GM18867 (cell line): ENCODE data around the gene TEAD1.

Experiments
- ATAC-seq: cut with Tn5 transposase; IDR thresholded peaks from one replicate; pipeline ENCODE4 v1.9.1; 2021; ENCODE audit warnings: mild to moderate bottlenecking, moderate library complexity; ENCODE audit not compliant: unreplicated experiment

TEAD1 gene

DNA sequence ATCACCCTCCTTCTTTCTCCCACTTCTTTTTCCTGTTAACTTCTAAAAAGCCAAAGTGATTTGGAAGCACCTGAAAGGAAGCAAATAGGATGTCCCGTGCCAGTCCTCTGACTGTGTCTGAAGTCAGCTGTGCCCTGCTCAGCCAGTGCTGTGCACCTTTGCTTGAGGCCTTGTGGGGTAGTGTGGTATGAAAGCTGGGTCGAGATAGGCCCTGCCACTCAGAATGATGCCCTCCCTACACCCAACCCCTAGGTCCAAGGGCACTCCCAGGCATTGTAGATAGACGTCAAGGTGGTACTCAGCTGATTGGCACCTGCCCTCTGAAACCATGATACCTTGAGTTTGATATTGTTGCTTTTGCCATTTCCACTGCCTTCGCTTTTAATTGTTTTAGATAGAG lies 251.3 kb downstream of the TEAD1 start:
- no peak for ATAC-seq

DNA sequence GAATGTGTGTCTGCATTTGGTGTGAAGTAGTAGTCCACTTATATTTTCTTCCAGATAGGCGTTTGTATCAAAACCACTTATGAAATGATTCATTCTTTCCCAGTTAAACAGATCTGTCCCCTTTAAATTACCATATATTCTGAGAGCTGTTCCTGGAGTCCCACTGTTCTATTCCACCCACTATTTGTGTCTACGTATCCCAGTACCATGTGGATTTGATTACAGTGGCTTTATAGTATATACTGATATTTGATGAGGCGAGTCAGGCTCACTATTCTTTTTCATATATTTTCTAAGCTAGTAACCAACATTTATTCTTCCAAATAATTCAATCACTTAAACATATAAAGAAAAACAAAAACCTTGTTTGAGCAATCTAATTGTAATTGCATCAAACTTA lies 253.0 kb downstream of the TEAD1 start:
- ATAC-seq, result no peak

DNA sequence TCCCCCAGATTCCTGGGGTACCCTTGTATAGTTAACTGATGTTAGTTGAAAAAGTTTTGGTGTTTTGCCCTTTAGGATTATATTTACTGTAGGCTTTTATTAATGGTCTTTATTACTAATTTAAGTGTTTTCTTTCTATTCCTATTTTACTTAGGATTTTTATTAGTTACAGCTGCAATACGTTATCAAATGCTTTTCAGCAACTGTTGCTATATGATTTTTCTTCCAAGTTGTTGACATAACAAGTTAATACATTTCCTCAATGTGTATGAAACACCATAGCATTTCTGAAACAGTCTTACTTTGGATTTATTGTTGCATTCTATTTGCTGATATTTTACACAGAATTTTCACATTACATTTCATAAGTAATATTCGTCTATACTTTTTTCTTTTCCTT lies 253.7 kb downstream of the TEAD1 start:
- ATAC-seq, result no peak

DNA sequence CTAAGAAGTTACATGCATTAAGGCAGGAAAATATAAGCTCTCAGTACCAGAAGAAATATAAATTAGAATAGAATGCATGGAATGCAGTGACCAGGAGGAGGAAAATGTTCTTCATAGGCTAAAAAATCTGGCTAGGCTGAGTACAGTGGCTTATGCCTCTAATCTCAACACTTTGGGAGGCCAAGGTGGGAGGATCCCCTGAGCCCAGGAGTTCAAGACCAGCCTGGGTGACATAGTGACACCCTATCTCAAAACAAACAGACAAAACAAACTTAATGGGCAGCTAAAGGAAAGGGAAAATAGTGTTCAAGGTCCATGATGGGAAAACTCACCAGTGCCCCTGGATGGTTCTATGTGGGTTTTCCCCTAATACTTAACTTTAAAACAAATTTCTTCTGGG lies 256.6 kb downstream of the TEAD1 start:
- no peak for ATAC-seq

DNA sequence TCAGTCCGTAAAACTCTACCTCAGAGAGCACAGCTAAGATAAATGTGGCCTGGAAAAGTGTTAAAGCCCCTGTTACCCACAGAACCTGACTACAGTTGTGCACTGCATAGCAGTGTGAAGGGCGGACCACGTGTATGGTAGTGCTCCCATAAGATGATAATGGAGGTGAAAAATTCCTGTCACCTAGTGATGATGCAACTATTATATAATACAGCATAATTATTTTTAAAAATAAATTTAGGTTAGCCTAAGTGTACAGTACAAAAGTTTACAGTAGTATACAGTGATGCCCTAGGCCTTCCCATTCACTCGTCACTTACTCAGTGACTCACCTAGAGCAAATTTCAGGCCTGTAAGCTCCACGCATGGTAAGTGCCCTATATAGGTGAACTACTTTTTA lies 258.3 kb downstream of the TEAD1 start:
- no peak for ATAC-seq

DNA sequence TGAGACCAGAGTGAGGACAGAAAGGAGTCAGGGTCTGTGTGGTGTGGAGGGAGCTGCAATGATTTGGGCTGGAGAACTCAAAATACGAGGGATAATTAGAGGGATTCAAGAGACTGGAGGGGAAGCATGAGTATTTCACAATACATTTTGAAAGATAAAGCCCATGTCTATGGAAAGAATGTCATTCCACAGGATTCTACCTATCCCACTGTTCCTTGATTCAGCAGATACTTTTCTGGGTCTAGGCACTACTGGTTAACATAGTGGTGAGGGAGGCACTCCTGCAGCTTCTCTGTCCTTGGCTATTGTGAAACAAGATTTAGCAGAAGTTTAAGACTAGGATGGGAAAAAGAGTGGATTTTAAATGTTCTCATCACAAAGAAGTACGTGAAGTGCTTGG lies 262.0 kb downstream of the TEAD1 start:
- ATAC-seq, result no peak

DNA sequence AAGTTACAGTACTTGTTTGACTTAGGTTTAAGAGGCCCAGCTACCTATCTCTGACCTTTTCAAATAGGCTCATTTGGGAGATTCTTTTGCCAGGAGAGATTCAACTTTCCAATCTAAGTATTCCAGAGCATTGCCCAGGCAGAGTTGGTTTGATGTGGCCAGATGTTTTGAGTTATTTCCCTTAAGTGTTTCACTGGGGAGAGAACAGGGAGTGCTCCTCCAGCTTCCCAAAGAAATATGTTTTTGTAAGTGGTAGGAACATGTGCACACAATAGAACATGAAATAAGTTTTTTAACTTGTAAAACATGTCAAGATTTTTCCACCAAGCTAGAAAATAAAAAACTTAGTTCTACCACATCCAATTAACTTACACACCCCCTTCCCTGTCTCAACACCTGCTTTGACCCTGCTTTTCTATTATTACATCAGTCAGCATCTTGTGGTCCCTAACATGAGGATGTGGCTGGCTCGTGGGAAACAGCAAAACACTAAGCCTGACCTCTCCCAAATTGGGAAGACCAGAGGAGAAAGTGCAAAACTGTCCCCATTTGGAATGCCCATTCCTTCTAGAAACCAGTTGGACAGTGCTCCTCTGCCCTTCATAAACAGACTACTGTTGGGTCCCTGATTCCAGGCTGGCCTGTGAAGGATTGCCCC lies 264.5 kb downstream of the TEAD1 start:
- ATAC-seq, result no peak

DNA sequence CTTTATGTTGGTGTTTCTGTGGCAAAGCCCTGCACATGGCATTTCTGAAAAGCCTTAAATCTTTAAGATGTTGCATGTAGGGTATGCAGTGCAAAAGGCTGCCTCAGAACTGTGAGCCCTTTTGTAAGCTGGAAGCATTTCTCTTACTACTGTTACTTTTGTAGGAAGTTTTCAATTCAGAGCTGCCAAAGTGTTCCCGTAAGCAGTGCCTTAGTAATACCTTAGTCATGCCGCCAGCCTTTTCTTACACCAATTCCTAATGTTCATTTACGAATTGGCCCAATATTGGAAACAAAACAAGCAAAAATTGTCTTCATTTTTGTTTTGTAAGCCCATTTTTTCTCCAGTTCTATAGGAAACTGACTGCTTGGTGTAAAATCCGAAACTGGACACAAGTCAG lies 267.4 kb downstream of the TEAD1 start:
- no peak for ATAC-seq

- ATAC-seq, result no peak
These were observed 267.9 kb downstream of the TEAD1 start for GRCh38 chr11:12942157-12942556.

DNA sequence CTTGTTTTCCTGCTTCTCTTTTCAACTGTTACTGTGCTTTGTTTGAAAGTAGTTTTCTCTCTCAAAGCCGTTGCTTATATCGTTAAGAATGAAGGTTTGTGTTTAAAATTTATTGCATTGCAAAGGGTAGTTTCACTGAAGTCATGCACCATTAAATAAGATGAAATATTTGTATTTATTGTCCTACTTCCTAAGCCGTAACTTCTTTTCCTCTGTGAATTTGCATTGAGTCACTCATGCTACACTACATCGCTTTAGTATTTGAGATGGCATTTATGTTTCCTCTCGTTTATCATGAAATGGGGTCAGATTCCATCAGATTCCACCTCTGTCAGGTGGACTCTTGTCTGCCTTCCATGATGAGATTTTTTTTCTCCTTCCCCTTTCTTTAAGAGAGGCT lies 269.1 kb downstream of the TEAD1 start:
- no peak for ATAC-seq

- ATAC-seq, result no peak
These were observed 270.7 kb downstream of the TEAD1 start for GRCh38 chr11:12944889-12945288.

DNA sequence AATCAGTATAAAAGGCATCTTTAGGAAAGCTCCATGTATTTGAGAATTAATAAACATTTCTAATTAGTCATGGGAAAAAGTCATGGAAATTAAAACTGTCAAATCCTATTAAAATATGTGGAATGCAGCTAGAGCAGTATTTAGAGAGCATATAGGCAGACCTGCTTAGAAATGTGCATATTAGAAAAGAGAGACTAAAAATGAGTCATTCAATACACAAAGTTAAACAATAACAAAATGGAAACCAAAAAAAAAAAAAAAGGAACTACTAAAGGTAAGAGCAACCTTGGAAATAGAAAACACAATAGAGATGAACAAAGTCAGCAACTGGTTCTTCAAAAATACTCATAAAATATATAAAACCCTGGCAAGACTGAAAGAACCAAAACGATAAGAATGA lies 275.2 kb downstream of the TEAD1 start:
- ATAC-seq, result no peak

DNA sequence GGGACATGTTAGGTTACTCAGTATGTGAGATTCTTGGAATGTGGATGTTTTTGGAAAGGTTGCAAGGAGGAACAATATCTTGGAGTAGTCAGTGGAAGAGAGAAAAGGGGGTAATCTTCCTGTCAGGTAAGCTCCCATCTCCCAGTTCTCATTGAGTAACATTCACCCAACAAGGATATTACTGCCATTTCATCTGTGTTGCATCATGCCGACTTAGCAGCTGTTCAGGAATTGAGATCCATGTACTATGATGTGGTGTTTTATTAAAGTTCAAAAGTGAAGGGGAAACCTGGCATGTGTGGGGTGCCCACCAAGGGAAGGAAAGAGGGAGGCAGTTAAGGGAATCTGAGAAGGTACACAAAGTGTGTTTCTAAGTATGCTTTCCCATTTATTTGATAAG lies 276.4 kb downstream of the TEAD1 start:
- no peak for ATAC-seq

GRCh38 chr11:12951376-12951775 lies 277.2 kb downstream of the TEAD1 start:
- ATAC-seq, result no peak

GRCh38 chr11:12952094-12952493 lies 277.9 kb downstream of the TEAD1 start:
- ATAC-seq, result no peak

- no peak for ATAC-seq
These were observed 284.8 kb downstream of the TEAD1 start for GRCh38 chr11:12958986-12959385.

DNA sequence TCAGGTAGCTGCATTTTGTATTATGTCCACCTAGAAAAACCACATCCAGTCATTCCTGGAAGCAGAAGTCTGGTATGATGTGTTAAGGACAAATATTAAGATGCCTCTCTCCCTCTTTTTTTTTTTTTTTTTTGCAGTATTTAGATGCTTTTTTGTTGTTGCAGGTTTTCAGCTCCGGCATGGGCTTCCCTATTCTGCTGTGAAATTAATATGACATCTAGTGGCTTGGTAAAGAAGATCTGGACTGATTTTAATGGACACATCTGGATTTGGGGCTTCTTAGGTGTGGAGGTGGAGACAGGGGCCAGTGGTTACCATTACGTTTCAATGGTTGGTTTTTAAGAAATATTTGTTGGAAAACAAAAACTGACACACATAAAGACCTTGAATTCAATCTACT lies 287.4 kb downstream of the TEAD1 start:
- ATAC-seq, result no peak

- no peak for ATAC-seq
These were observed 288.1 kb downstream of the TEAD1 start for GRCh38 chr11:12962306-12962705.

- no peak for ATAC-seq
These were observed 288.8 kb downstream of the TEAD1 start for GRCh38 chr11:12963051-12963450.

- ATAC-seq, result peak; percentile 87
These were observed 289.7 kb downstream of the TEAD1 start for GRCh38 chr11:12963792-12964536.

- ATAC-seq, result no peak
These were observed 290.4 kb downstream of the TEAD1 start for GRCh38 chr11:12964650-12965049.

DNA sequence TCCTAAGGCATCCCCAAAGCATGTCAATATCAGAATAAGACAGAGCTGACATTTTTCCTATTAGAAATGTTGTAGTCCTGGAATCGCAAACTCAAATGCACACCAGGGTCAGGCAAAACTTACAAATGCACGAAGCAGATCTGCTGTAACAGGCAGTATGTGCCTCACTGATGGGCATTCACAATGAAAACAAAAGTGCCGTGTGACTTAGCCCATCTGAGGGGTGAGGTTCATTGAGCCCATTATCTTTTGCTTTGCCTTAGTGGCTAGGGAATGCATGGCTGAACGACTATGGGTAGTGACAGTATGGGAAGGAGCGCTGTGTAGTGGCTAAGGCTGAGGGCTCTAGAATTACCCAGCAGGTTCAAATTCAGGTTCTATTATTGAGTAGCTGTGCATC lies 291.8 kb downstream of the TEAD1 start:
- ATAC-seq, result no peak

GRCh38 chr11:12968101-12968500 lies 293.9 kb downstream of the TEAD1 start:
- no peak for ATAC-seq
